Measurements from ENCODE around the gene TMEM54. TPM values are rescaled to one million over a fixed set of nuclear protein-coding genes. Genes with fewer than 3 reads are reported as not detected.

Gene TMEM54
- total RNA-seq, 1 donor from 2014 or later, result 0.49 TPM

DNA sequence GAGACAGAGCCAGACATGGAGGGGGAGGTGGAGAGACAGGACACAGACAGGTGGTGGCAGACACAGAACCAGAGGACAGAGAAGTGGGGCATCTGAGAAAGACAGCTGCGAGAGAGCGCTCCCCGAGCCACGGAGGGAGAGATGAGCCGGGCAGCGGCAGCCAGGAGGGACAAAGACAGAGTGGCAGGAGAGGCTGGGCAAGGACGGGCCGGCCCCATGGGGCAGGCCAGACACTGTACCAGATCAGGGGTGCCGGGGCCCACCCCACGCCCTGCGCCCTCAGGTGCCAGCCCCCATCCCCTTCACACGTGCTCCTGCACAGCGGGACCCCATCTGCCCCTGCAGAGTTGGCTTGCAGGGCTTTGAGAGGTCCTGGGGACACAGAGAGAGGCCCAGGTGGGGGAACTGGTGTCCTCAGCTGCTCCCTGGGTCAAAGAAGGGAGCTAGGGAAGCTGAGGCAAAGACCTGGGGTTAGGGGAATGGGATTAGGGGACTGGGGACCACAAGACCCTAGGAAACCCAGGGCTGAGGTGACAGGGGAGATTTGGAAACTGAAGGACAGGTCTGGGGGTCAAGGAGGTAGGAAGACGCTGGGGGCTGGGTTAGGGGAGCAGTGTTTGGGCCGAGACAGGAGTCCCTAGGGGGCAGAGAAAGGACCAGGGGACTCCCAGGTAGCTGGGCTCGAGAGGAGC lies 31.1 kb downstream of the TMEM54 start:
- TF ChIP-seq, protein P1, sequence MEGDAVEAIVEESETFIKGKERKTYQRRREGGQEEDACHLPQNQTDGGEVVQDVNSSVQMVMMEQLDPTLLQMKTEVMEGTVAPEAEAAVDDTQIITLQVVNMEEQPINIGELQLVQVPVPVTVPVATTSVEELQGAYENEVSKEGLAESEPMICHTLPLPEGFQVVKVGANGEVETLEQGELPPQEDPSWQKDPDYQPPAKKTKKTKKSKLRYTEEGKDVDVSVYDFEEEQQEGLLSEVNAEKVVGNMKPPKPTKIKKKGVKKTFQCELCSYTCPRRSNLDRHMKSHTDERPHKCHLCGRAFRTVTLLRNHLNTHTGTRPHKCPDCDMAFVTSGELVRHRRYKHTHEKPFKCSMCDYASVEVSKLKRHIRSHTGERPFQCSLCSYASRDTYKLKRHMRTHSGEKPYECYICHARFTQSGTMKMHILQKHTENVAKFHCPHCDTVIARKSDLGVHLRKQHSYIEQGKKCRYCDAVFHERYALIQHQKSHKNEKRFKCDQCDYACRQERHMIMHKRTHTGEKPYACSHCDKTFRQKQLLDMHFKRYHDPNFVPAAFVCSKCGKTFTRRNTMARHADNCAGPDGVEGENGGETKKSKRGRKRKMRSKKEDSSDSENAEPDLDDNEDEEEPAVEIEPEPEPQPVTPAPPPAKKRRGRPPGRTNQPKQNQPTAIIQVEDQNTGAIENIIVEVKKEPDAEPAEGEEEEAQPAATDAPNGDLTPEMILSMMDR (IDR thresholded peaks at IDR 0.05; ENCODE audit: unreplicated experiment), result no peak
- peaks cover 27% of the 10 kb centered on the region for H3K27me3 Mint-ChIP-seq (ENCODE audit: unreplicated experiment)
- DNase-seq (ENCODE audit: low spot score), result no peak
- no peaks in the 10 kb centered on the region for H3K9me3 Mint-ChIP-seq (ENCODE audit: unreplicated experiment)
- H3K36me3 Mint-ChIP-seq (ENCODE audit: low read depth, unreplicated experiment), result peaks cover 3% of the 10 kb centered on the region
- H3K27ac Mint-ChIP-seq (ENCODE audit: unreplicated experiment), result peak overlapping the region; percentile 61
- peak overlapping the region; percentile 81 for H3K4me3 Mint-ChIP-seq (ENCODE audit: unreplicated experiment)
- peaks cover 21% of the 10 kb centered on the region for H3K4me1 Mint-ChIP-seq (ENCODE audit: unreplicated experiment)

DNA sequence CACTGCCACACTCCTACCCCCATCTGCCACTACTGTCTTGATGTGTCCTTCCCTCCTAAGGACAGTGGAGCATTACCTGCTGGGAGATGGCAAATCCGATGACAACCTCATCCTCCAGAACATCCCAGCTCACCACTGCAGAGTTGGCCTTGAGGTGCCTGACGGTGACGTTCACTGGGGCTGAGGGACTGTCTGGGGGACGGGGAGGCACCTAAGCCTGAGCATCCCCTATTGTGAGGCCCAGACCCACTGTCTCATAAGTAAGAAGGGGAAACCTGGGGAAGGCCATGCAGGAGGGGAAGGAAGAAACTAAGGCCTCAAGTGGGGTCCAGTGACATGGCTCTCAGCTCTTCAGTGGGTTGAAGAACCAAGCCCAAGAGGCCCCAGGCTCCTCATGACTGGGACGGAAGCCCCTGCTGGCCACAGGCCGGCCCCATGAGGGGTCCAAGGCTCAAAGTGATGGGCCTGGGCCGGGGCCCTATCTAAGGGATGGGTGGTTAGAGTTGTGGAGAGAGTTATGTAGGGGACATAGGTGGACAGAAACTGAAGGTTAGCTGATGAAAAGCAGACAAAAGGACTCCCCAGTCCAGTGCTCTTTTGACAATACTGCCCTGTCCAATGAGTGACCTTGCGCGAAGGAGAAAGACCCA lies 32.3 kb downstream of the TMEM54 start:
- H3K27me3 Mint-ChIP-seq (ENCODE audit: unreplicated experiment), result peaks cover 27% of the 10 kb centered on the region
- H3K4me3 Mint-ChIP-seq (ENCODE audit: unreplicated experiment), result peak overlapping the region; percentile 77
- no peak for DNase-seq (ENCODE audit: low spot score)
- TF ChIP-seq, protein P1 (IDR thresholded peaks at IDR 0.05; ENCODE audit: unreplicated experiment), result no peak
- no peaks in the 10 kb centered on the region for H3K9me3 Mint-ChIP-seq (ENCODE audit: unreplicated experiment)
- H3K4me1 Mint-ChIP-seq (ENCODE audit: unreplicated experiment), result peaks cover 21% of the 10 kb centered on the region
- H3K36me3 Mint-ChIP-seq (ENCODE audit: low read depth, unreplicated experiment), result peaks cover 3% of the 10 kb centered on the region
- H3K27ac Mint-ChIP-seq (ENCODE audit: unreplicated experiment), result peak overlapping the region; percentile 16

DNA sequence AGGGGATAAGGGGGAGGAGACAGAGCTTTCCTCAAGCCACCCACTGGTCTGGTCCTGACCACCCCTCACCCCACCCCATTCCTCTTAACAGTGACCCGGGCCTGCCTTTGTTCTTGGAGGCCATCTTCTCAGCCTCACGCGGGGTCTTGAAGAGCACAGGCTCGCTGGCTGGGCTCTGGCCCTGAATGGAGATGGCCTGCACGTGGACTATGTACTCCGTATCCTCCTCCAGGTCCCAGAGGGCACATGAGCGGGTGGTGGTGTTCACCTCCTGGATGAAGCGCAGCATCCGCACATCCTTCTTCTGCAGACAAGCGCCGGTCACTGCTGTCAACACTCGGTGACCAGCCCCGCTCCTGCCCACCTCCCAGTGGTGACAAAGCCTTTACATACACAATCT lies 33.1 kb downstream of the TMEM54 start:
- peaks cover 3% of the 10 kb centered on the region for H3K36me3 Mint-ChIP-seq (ENCODE audit: low read depth, unreplicated experiment)
- TF ChIP-seq, protein P1 (IDR thresholded peaks at IDR 0.05; ENCODE audit: unreplicated experiment), result no peak
- H3K27ac Mint-ChIP-seq (ENCODE audit: unreplicated experiment), result no peak overlapping the region
- no peak overlapping the region for H3K4me3 Mint-ChIP-seq (ENCODE audit: unreplicated experiment)
- DNase-seq (ENCODE audit: low spot score), result no peak
- H3K4me1 Mint-ChIP-seq (ENCODE audit: unreplicated experiment), result peaks cover 21% of the 10 kb centered on the region
- H3K27me3 Mint-ChIP-seq (ENCODE audit: unreplicated experiment), result peaks cover 27% of the 10 kb centered on the region
- no peaks in the 10 kb centered on the region for H3K9me3 Mint-ChIP-seq (ENCODE audit: unreplicated experiment)

DNA sequence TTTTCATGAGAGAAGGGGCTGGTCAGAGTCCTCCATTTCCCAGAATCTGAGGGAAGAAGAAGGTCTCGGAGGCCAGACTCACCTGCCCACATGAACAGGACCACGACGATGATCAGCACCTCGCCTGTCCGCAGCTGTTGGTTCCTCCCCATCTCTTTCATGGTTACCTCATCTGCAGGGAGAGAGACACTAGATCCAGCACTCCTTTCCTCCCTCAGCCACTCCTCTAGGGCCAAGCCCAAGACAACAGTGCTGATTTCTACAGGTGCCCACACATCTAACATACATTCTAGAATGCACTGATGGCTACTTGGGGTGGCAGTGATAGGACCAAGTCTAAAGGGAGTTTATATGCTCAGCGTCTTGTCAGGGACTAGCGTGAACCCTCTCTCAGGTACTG lies 33.5 kb downstream of the TMEM54 start:
- no peak for DNase-seq (ENCODE audit: low spot score)
- Mint-ChIP-seq H3K27me3 (ENCODE audit: unreplicated experiment) (peaks cover 24% of the 10 kb centered on the region), H3K9me3 (ENCODE audit: unreplicated experiment) (no peaks in the 10 kb centered on the region), H3K4me1 (ENCODE audit: unreplicated experiment) (peaks cover 24% of the 10 kb centered on the region), H3K36me3 (ENCODE audit: low read depth, unreplicated experiment) (peaks cover 7% of the 10 kb centered on the region), H3K4me3 (ENCODE audit: unreplicated experiment) (no peak overlapping the region), H3K27ac (ENCODE audit: unreplicated experiment) (no peak overlapping the region)
- TF ChIP-seq, protein P1 (IDR thresholded peaks at IDR 0.05; ENCODE audit: unreplicated experiment), result no peak

DNA sequence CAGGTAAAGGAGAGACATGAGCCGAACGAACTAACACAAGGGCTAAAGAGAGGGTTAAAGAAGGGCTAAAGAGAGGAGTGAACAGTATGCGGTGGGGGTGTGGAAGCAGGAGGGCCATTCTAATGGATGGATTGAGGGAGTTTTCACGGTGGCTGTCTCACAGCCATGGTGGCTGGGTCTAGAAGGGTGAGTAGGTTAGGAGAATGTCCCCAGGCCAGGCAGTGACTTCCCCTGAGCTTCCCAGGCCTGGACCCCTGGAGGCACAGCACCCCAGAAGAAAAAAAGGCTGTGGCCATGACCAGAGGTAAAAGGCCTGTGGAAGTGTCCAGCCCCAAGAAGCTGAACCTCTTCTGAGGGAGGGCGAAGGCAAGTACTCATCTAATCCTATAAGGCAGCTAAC lies 34.0 kb downstream of the TMEM54 start:
- DNase-seq (ENCODE audit: low spot score), result no peak
- TF ChIP-seq, protein P1 (IDR thresholded peaks at IDR 0.05; ENCODE audit: unreplicated experiment), result no peak
- H3K27me3 Mint-ChIP-seq (ENCODE audit: unreplicated experiment), result peaks cover 23% of the 10 kb centered on the region
- peaks cover 28% of the 10 kb centered on the region for H3K4me1 Mint-ChIP-seq (ENCODE audit: unreplicated experiment)
- H3K9me3 Mint-ChIP-seq (ENCODE audit: unreplicated experiment), result no peaks in the 10 kb centered on the region
- no peak overlapping the region for H3K4me3 Mint-ChIP-seq (ENCODE audit: unreplicated experiment)
- H3K36me3 Mint-ChIP-seq (ENCODE audit: low read depth, unreplicated experiment), result peaks cover 10% of the 10 kb centered on the region
- H3K27ac Mint-ChIP-seq (ENCODE audit: unreplicated experiment), result peak overlapping the region; percentile 9

Measured in endothelial cell (in vitro differentiated cells).